ENCODE data around the gene ABLIM2. TPM values are rescaled to one million over a fixed set of nuclear protein-coding genes. Genes with fewer than 3 reads are reported as not detected.

ABLIM2 gene
- total RNA-seq, 6 experiments from 2014 or later = 0.14 TPM; not detected in 5

GRCh38 chr4:8171984-8172924, 13.6 kb upstream of the ABLIM2 start:
- peaks cover 35% of the 10 kb centered on the region for H3K27me3 Mint-ChIP-seq (ENCODE audit: insufficient read depth)
- H3K9me3 Mint-ChIP-seq = peaks cover 15% of the 10 kb centered on the region; the same call in 1 of the 2 replicates
- H3K36me3 Mint-ChIP-seq (ENCODE audit: low read depth) = peaks cover 6% of the 10 kb centered on the region; the same call in 1 of the 2 replicates
- no peak for DNase-seq
- H3K27ac Mint-ChIP-seq = no peak overlapping the region
- no peaks in the 10 kb centered on the region for H3K4me1 Mint-ChIP-seq (ENCODE audit: low read depth)
- no peak overlapping the region for H3K4me3 Mint-ChIP-seq
- TF ChIP-seq CTCF (IDR thresholded peaks at IDR 0.05) = no peak

DNA sequence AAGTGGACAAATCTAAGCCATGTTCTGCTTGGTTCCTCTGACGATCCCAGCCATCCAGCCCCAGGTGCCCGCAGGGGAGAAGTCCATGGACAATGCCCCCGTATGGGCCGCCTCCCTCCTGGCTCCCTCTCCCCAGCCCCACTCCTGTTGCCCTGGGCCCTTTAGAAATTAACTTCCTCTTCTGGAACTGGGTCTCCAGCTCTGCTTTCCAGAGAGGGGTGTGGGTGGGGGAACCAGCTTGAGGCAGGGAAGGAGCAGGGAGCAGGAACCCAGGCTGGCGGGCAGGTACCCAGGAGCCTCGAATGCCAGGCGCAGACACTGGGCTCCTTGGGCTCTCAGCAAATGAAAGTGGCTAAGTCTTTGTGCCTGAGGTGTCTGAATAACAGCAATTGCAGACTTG, 12.7 kb upstream of the ABLIM2 start:
- Mint-ChIP-seq H3K27me3 (ENCODE audit: insufficient read depth) (peaks cover 35% of the 10 kb centered on the region), H3K4me1 (ENCODE audit: low read depth) (no peaks in the 10 kb centered on the region), H3K4me3 (no peak overlapping the region), H3K9me3 (peaks cover 15% of the 10 kb centered on the region; the same call in 1 of the 2 replicates), H3K27ac (no peak overlapping the region), H3K36me3 (ENCODE audit: low read depth) (peaks cover 6% of the 10 kb centered on the region; the same call in 1 of the 2 replicates)
- DNase-seq = no peak
- no peak for TF ChIP-seq CTCF (IDR thresholded peaks at IDR 0.05)

GRCh38 chr4:8170341-8170740, 11.7 kb upstream of the ABLIM2 start:
- no peaks in the 10 kb centered on the region for H3K4me1 Mint-ChIP-seq (ENCODE audit: low read depth)
- peaks cover 15% of the 10 kb centered on the region; the same call in 1 of the 2 replicates for H3K9me3 Mint-ChIP-seq
- H3K4me3 Mint-ChIP-seq = no peak overlapping the region
- DNase-seq = no peak
- no peak for TF ChIP-seq CTCF (IDR thresholded peaks at IDR 0.05)
- peaks cover 38% of the 10 kb centered on the region for H3K27me3 Mint-ChIP-seq (ENCODE audit: insufficient read depth)
- H3K36me3 Mint-ChIP-seq (ENCODE audit: low read depth) = peaks cover 6% of the 10 kb centered on the region; the same call in 1 of the 2 replicates
- H3K27ac Mint-ChIP-seq = no peak overlapping the region

DNA sequence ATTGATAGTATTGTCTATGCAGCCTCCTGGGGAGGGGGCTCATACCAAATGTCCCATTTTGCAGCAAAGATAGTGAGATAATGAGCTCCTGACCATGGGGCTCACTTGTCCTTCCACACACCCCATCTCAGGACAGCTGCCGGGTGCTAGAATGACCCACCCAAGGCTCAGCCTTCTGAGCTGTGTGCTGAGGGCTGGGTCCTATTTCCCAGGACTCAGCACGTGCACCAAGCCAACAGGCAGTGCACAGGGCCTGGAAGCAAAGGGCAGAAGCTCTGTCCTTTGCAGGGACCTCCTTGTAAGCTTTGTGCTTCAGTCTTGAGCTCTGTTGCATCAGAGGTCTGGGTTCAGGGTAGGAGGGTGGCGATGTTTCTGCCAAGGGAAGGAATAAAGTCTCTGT, 11.2 kb upstream of the ABLIM2 start:
- Mint-ChIP-seq H3K4me3 (no peak overlapping the region), H3K36me3 (ENCODE audit: low read depth) (peaks cover 6% of the 10 kb centered on the region; the same call in 1 of the 2 replicates), H3K4me1 (ENCODE audit: low read depth) (no peaks in the 10 kb centered on the region), H3K9me3 (peaks cover 15% of the 10 kb centered on the region; the same call in 1 of the 2 replicates), H3K27ac (no peak overlapping the region), H3K27me3 (ENCODE audit: insufficient read depth) (peaks cover 36% of the 10 kb centered on the region)
- DNase-seq = no peak
- no peak for TF ChIP-seq CTCF (IDR thresholded peaks at IDR 0.05)

GRCh38 chr4:8168832-8169598, 10.4 kb upstream of the ABLIM2 start:
- Mint-ChIP-seq H3K4me3 (no peak overlapping the region), H3K9me3 (peaks cover 15% of the 10 kb centered on the region; the same call in 1 of the 2 replicates), H3K36me3 (ENCODE audit: low read depth) (peaks cover 6% of the 10 kb centered on the region; the same call in 1 of the 2 replicates), H3K4me1 (ENCODE audit: low read depth) (no peaks in the 10 kb centered on the region), H3K27ac (no peak overlapping the region), H3K27me3 (ENCODE audit: insufficient read depth) (peaks cover 39% of the 10 kb centered on the region)
- no peak for TF ChIP-seq CTCF (IDR thresholded peaks at IDR 0.05)
- no peak for DNase-seq
